Measurements from ENCODE around the gene SNX14. TPM values are rescaled to one million over a fixed set of nuclear protein-coding genes. Genes with fewer than 3 reads are reported as not detected.
A peak's percentile ranks its signal among the peaks of the same experiment; 100 is the strongest.

Gene SNX14
- total and polyA plus RNA-seq, 10 of the 15 experiments (the other 5 are each of a cell fraction or from before 2014, with no cell fraction given), result 34.2 to 122 (median 51.0) TPM

GRCh38 chr6:85496009-85496579 is 97.6 kb downstream of the SNX14 start (continued):
- TF ChIP-seq USF1 (IDR thresholded peaks at IDR 0.05; ENCODE audit: borderline replicate concordance, extremely low read length, insufficient read depth, low read depth, low read length) (no peak), FOXM1 (IDR thresholded peaks at IDR 0.05; ENCODE audit: low read depth, low read length) (no peak), ZNF207 (IDR thresholded peaks at IDR 0.05; ENCODE audit: borderline replicate concordance) (no peak), PAX8 (IDR thresholded peaks at IDR 0.05) (no peak), CREB1 (IDR thresholded peaks at IDR 0.05; ENCODE audit: low read depth) (no peak), SPI1 (IDR thresholded peaks at IDR 0.05; ENCODE audit: borderline replicate concordance, insufficient read depth, low read depth, low read length) (no peak), SKIL (IDR thresholded peaks at IDR 0.05; ENCODE audit: low read depth, poor library complexity, severe bottlenecking) (peak; percentile 39), HDAC6 (IDR thresholded peaks at IDR 0.05; ENCODE audit: unreplicated experiment) (no peak), ZNF384 (IDR thresholded peaks at IDR 0.05; ENCODE audit: borderline replicate concordance, low read depth, low read length) (no peak), EZH2 (IDR thresholded peaks at IDR 0.05; ENCODE audit: borderline replicate concordance, control insufficient read depth, low read depth, low read length) (no peak), BRCA1 (IDR thresholded peaks at IDR 0.05; ENCODE audit: low read depth, low read length) (no peak), JUNB (IDR thresholded peaks at IDR 0.05) (peak; percentile 45), SMAD1 (IDR thresholded peaks at IDR 0.05; ENCODE audit: low read depth, partially characterized antibody) (no peak), EGR1 (IDR thresholded peaks at IDR 0.05; ENCODE audit: borderline replicate concordance in 1 of 2, low read depth in 2 of 2, low read length in 2 of 2) (no peak), ZBTB40 (IDR thresholded peaks at IDR 0.05; ENCODE audit: borderline replicate concordance) (no peak), MTA3 (IDR thresholded peaks at IDR 0.05; ENCODE audit: borderline replicate concordance, low read length) (no peak), HDGF (IDR thresholded peaks at IDR 0.05) (no peak)
